GM23248 (cell line): ENCODE data around the gene DUSP7.

Experiments
- EZH2 ChIP-seq: fragments of 200-600 bp; sonication (generic); IDR thresholded peaks from 2 replicates; pipeline ENCODE4 v1.6.1; 2018; ENCODE audit warnings: antibody characterized with exemption, mild to moderate bottlenecking; ENCODE audit not compliant: insufficient read depth, poor library complexity, severe bottlenecking
- EZH2phosphoT487 ChIP-seq: fragments of 200-600 bp; sonication (generic); IDR thresholded peaks from 2 replicates; pipeline ENCODE4 v1.6.1; 2018; ENCODE audit warnings: antibody characterized with exemption, moderate library complexity, mild to moderate bottlenecking, low read depth; ENCODE audit not compliant: insufficient read depth

DNA sequence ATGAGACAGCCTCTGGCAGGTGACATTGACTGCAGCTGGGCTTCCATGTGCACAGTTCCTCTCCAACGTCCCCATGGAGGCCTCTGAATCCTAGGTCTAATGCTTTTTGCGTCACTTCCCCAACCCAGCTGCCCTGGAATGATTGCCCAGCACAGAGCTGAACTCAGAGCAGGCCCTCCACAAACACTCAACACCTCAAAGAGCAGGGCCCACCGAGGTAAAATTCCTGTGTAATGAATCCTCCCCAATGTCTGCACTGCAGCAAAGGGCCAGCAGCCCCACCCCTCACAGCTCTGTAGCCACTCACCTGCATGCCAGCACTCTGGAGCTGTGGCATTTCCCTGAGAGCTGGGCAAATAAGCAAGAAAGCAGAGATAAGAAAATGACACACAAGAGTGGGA, 42.6 kb upstream of the DUSP7 start:
- TF ChIP-seq EZH2 = no peak
- TF ChIP-seq EZH2phosphoT487 = no peak
